PC-9 (cell line): Measurements from ENCODE around the gene EMP1.

Source experiments
- EZH2 ChIP-seq: fragments of 200-600 bp; sonication (generic); IDR thresholded peaks from 2 replicates; pipeline ENCODE4 v1.8.0; 2017; ENCODE audit warnings: antibody characterized with exemption, low read depth
- TF ChIP-seq, protein P1 (sequence below): fragments of 200-600 bp; sonication (generic); conservative IDR thresholded peaks from 2 replicates; pipeline ENCODE4 v1.6.1; 2017; ENCODE audit warnings: mixed run types, antibody characterized with exemption, mild to moderate bottlenecking, moderate library complexity

DNA sequence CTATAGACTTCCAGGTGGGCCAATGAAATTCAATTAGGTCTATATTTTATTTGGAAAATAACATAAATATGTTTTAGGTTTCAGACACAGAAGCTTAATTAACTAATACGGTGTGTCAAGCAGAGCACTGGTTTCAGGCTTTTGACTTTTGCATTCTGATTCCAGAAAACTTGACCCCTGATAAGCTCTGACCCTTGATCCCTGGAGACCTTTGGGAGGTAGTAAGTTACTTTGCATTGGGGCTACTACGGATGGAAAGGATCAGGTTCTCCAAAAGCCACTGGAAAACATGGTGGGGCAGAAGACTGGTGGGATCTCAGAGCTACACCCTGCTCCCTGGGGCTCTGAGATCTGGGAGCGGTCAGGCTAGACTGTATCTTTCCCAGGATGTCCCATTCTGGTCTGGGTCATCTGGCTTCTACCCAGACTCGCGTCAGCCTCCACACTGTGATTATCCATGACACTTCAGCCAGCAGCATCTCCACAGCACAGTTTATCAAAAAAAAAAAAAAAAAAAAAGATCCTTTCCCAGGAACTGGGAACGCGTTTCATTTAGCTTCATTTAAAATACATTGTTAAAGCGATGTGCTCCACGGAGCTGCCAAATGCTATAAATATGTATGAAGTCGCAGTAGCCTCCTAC is 17.8 kb upstream of the EMP1 start:
- TF ChIP-seq, protein P1, sequence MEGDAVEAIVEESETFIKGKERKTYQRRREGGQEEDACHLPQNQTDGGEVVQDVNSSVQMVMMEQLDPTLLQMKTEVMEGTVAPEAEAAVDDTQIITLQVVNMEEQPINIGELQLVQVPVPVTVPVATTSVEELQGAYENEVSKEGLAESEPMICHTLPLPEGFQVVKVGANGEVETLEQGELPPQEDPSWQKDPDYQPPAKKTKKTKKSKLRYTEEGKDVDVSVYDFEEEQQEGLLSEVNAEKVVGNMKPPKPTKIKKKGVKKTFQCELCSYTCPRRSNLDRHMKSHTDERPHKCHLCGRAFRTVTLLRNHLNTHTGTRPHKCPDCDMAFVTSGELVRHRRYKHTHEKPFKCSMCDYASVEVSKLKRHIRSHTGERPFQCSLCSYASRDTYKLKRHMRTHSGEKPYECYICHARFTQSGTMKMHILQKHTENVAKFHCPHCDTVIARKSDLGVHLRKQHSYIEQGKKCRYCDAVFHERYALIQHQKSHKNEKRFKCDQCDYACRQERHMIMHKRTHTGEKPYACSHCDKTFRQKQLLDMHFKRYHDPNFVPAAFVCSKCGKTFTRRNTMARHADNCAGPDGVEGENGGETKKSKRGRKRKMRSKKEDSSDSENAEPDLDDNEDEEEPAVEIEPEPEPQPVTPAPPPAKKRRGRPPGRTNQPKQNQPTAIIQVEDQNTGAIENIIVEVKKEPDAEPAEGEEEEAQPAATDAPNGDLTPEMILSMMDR = no peak
- TF ChIP-seq EZH2 = no peak
